OCI-LY7 (cell line): ENCODE measurements around the gene POLR2I.

Source experiments
- CTCF ChIP-seq: fragments of 200-600 bp; sonication (generic); conservative IDR thresholded peaks from 2 replicates; pipeline ENCODE4 v1.5.1; 2014; ENCODE audit warnings: mild to moderate bottlenecking, antibody characterized with exemption, low read length, moderate library complexity, mixed read lengths
- EZH2phosphoT487 ChIP-seq: fragments of 200-600 bp; sonication (generic); IDR thresholded peaks from 2 replicates; pipeline ENCODE4 v1.6.1; 2018; ENCODE audit warnings: low read depth, borderline replicate concordance, mild to moderate bottlenecking, mixed run types, antibody characterized with exemption, low read length, moderate library complexity, mixed read lengths

- no peak for TF ChIP-seq CTCF
- no peak for TF ChIP-seq EZH2phosphoT487
These were observed 10.7 kb downstream of the POLR2I start for GRCh38 chr19:36103842-36104552.
